GM21515 (cell line): ENCODE measurements around the gene FANCM.

Experiments
- ATAC-seq: cut with Tn5 transposase; IDR thresholded peaks from one replicate; pipeline ENCODE4 v1.9.1; 2021; ENCODE audit not compliant: unreplicated experiment

The FANCM gene

DNA sequence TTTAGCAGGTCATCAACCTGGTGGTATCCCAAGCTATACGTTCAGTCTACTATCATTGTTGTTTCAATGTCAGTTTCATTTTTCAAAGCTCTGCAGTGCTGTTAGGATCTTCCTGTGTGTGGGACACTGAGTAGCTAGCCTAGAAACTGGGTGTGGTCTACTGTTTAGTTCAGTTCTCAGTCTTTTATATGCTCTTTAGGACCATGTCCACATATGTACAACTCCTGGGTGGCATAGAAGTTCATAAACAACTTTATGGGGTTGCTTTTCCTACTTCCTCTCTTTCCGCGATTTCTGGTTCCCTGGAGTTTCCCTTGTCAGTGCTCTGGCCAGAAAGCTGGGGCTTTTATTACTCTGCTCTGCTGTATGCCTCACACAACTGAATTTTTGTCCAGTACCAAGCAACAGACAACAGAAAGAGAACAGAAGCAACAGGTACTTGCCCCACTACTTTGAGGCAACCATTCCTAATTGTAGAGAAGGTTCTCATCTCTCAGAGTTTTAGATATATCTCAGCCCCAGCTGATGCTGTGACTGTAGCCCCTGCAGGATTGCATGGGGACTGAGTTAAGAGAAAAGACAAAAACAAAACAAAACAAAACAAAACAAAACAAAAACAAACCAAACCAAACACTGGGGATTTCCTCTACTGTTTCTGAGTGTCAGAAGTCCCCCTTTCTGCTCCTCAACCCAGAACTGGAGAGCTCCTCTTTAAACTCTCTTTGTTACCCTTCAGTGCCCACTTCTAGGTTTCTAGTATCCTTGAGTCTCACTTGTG, 86.9 kb downstream of the FANCM start:
- ATAC-seq: peak; percentile 47

DNA sequence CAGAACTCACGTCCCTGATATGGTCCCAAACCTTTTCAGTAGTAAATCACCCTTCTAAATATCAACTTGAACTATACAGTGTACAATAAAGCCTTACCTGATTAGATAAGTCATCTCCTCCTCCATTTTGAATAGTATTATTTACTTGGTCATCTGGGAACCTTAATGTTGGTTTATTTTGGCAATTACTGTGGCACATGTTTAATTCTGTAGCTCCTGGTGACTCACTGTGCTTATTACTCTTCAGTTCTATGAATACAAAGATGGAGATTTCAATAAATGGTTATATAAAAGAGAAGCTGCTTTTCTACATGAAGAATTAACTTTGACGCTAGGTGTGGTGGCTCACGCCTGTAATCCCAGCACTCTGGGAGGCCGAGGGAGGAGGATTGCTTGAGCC, 91.8 kb downstream of the FANCM start:
- no peak for ATAC-seq

DNA sequence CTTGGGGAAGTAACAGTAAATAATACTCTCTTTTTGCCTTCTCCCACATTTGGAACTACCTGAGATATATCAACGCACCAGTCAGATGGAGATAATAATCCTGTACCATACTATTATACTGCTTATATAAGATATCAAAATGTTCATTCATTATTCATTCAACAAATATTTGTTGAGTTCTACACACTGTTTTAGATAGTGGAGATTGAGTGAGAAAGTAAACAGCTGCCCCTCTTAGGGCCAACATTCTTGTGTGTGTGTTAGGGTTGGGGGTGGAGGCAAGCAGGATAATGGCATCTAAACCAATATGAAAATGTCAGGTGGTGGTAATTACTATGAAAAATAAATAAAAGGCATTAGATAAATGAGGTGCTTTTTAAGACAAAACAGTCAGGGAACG, 103.3 kb downstream of the FANCM start:
- no peak for ATAC-seq

DNA sequence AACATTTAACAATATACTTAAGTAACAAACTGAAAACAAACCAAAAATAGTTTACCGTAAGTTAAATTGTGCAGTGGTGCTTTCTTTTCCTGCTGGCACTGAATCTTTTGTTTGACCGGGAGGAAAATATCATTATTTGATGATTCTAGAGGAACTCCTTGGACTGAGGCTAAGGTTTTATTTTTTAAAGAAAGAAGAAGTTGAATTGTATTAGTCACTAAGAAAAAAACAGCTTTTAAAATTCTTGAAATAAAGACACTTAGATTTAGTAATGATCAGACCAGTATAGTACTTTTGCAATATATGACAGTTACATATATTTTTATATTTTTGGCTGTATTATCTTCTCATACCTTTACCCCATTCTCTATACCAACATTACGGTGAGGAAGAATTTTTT, 107.0 kb downstream of the FANCM start:
- ATAC-seq: no peak

DNA sequence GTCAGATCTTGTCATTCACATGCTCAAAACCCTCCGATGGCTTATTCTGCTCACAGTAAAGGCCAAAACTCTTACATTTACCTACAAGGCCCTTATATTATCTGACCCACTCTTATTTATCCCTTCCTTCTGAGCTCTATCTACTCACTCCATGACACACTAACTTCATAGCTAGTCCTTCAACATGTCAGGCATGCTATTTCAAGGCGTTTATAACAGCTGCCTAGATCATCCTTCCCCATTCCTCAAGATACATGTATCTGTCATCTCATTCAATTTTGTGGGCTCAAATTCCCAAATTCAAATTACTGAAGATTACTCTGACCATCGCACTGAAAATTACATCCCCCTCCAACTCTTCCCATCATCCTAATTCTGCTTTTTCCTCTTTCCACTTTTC, 110.4 kb downstream of the FANCM start:
- no peak for ATAC-seq

DNA sequence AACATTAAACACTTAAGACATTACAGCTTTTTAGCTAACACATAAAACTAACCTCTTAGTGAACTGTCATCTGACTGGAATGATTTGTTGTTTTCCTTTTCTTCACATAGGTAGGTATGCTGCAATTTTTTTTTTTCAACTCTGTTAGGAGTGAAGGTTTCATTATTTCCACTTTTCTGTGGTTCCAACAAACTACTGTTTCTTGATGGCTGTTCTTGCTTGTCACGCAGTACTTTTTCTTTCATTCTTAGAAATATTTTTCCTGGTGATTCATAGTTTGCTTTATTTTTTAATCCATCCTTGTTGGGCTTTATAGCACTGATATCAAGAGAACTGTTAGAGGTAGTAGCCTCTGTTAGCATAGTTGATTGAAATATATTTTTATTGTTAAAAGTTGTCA, 111.0 kb downstream of the FANCM start:
- peak; percentile 41 for ATAC-seq

DNA sequence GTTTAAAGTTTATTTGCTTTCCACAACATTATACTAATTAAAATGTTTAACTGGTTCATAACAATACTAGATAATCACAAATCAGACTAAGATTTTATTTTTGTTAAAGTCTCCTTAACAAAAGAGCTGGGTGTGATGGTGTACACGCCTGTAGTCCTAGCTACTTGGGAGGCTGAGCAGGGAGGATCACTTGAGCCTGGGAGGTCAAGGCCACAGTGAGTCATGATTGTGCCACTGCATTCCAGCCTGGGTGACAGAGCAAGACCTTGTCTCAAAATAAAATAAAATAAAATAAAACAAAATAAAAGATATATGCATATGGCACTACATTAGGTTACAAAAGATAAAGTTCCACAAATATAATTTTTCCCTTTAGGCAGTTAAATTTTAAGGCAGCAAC, 111.7 kb downstream of the FANCM start:
- ATAC-seq: no peak

DNA sequence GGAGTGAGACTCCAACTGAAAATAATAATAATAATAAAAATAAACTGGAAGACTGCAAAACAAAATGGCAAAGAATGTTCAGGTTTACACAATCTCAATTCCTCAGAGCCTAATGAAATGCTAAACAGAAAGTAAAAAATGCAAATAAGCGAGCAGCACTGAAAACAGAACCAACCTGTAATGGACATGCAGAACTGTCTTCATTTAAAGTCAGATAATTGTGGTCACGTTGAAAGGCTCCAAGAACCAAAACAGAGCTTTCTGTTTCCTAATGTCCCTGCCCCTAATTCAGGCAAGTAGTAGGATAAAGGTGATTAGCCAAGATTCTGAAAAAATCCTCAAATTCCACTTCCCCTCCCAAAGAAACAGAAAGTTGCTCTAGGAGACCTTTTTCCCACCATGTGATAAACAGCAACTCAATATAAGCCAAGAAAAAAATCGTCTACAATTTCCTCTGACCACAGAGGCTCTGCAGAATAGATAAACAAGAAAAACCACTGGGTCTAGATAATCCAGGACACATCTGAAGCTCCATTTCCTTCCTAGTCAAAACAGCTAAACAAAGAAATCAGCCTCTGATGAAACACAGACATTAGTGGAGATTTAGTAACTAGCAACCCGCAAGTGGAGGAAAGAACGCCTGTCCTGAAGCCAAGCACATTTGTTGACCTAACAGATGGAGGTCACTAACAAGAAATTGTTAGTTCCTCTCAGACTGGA, 114.3 kb downstream of the FANCM start:
- peak; percentile 31 for ATAC-seq
